AG09319 (cell line): ENCODE data around the gene MIOX.

Source experiments
- DNase-seq: peaks from one replicate; pipeline ENCODE4 v3.0.0-alpha.2; 2010; ENCODE audit warnings: low read depth; ENCODE audit errors: extremely low read depth
- CTCF ChIP-seq: IDR thresholded peaks from 2 replicates; pipeline ENCODE4 v1.5.1; 2011; ENCODE audit warnings: low read depth, mild to moderate bottlenecking, inconsistent platforms, low read length, moderate library complexity

Gene MIOX

GRCh38 chr22:50456466-50457234 lies 30.0 kb upstream of the MIOX start:
- no peak for DNase-seq
- no peak; the same call in 1 of the 2 replicates for TF ChIP-seq CTCF

DNA sequence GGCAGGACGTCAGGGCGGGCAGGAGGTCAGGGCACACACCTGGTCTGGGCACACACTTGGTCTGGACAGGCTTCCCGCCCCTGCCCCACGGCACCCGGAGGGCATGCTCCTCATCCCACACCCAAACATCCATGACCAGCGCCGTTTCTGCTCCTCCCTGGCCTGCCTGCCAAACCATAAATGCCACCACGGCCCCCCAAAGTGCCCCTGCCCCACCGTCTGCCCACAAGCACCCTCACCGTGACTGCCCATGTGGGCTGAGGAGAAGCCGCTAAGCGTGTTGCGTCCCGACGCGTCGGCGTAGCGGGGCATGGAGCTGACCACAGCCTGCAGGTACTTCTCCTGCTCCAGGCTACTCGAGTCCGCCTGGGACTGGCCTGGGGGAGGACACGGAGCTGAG lies 27.6 kb upstream of the MIOX start:
- DNase-seq: no peak
- no peak for TF ChIP-seq CTCF

DNA sequence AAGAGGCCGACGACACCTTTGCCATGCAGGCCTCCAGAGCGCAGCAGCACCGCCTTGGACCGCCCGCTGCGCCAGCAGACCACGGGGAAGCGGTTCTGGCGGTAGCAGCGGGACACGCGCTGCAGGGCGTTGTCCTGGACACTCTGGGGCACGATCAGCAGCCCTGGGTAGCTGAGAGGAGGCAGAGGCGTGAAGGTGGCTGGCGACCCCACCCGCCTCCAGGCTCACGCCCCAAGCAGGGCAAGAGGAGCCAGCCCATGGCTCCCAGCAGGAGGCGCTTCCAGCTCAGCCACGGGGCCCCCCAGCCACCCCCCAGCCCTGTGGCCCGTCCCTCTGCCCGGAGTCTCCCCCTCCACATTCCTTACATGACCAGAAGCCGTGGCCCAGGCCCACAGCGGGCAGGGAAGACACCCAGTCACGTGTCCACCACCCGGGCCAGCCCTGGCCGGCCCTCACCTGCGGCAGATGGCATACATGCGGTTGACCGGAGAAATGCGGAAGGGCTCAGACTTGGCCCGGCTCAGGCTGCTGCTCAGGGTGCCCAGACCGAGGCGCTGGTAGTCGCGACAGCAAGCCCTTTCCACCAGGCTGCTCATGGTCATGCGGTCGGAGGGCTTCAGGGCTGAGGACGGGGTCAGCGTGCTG lies 27.0 kb upstream of the MIOX start:
- TF ChIP-seq CTCF: no peak
- no peak for DNase-seq

- no peak for DNase-seq
- TF ChIP-seq CTCF: no peak
Observed at GRCh38 chr22:50460938-50461337, 25.7 kb upstream of the MIOX start.

DNA sequence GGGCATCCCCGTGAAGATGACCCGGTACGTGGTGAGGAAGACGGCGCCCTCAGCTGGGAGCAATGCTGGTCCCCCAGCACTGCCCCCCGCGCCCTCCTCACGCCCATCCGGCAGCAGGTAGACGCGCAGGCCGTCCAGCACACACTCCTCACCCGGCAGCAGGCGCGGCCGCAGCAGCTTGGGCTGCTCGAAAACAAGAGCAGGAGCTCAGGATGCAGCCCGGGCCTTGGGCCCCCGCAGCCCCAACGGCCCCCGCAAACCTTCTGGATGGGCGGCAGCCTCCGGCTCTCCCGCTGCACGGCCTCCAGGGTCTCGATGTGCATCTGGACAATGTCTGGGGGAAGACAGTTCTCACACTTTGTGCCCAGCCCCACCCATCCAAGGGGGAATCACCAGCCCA lies 25.1 kb upstream of the MIOX start:
- DNase-seq: no peak
- no peak for TF ChIP-seq CTCF

- no peak for TF ChIP-seq CTCF
- DNase-seq: no peak
Observed at GRCh38 chr22:50461979-50462540, 24.6 kb upstream of the MIOX start.
